Kidney (tissue), 14 donors: ENCODE results near the gene TOR1A. TPM values are rescaled to one million over a fixed set of nuclear protein-coding genes. Genes with fewer than 3 reads are reported as not detected.

Experiments used
- DNase-seq, 5 donors: peaks; one replicate each; pipeline ENCODE4 v3.0.0-alpha.2; 2013 to 2020
- FAIRE-seq: peaks from 2 replicates; lab custom pipeline; 2012; peaks lifted over from hg19 to GRCh38; lab: Jason Lieb, UNC
- H3K27ac ChIP-seq, 2 donors: one replicate each; pipeline ENCODE4 v1.7.0; 2013; ENCODE audit warnings: low read depth in 2 of 2, low read length in 2 of 2, inconsistent platforms in 1 of 2
- H3K27me3 ChIP-seq: one replicate; pipeline ENCODE4 v1.7.1; 2013; ENCODE audit warnings: low read length, inconsistent platforms; ENCODE audit not compliant: control insufficient read depth, insufficient read depth
- H3K36me3 ChIP-seq, 3 donors: one replicate each; pipeline versions ENCODE4 v1.7.0 to v1.7.1; 2013; ENCODE audit warnings: low read length in 3 of 3, control low read depth in 1 of 3, inconsistent platforms in 1 of 3; ENCODE audit not compliant: insufficient read depth in 3 of 3, control insufficient read depth in 2 of 3
- H3K4me1 ChIP-seq, 3 donors: one replicate each; pipeline versions ENCODE4 v1.7.0 to v1.7.1; 2013; ENCODE audit warnings: low read length in 3 of 3, inconsistent platforms in 1 of 3, low read depth in 1 of 3; ENCODE audit not compliant: control insufficient read depth in 2 of 3, insufficient read depth in 2 of 3
- H3K4me3 ChIP-seq, 3 donors: one replicate each; pipeline versions ENCODE4 v1.7.0 to v1.8.1; 2013; ENCODE audit warnings: low read length in 3 of 3, control low read depth in 1 of 3, inconsistent platforms in 1 of 3
- H3K9ac ChIP-seq, 3 donors: one replicate each; pipeline versions ENCODE4 v1.7.0 to v1.7.1; 2013; ENCODE audit warnings: low read length in 3 of 3, control low read depth in 1 of 3, inconsistent platforms in 1 of 3
- H3K9me3 ChIP-seq, 3 donors: one replicate each; pipeline versions ENCODE4 v1.7.0 to v1.7.1; 2013; ENCODE audit warnings: low read length in 3 of 3, control low read depth in 1 of 3, inconsistent platforms in 1 of 3; ENCODE audit not compliant: control insufficient read depth in 2 of 3, insufficient read depth in 1 of 3
- intact Hi-C: fragments of 100-400 bp; cut with DNase I; formaldehyde crosslinking; loops from one replicate; pipeline ENCODE4 v1.11.1; 2022
- polyA plus RNA-seq: library from polyadenylated mRNA; stranded (reverse); fragments of 350-450 nt; fragmentation: Illumina TruSeq; extraction: RNeasy Lipid Tissue Mini Kit (QIAGEN cat#74804); gene quantifications from one replicate; pipeline ENCODE4 v1.2.3, GENCODE V29; 2014; ENCODE audit warnings: low read depth, low replicate concordance; ENCODE audit not compliant: insufficient read depth
- total RNA-seq: library from RNA; stranded (reverse); fragmentation: NEBNext Ultra II Directional; extraction: Animal tissue kit (Norgen Biotek cat#: 25700); gene quantifications from one replicate; pipeline ENCODE4 v1.2.1, GENCODE V29; 2021
- TF ChIP-seq, protein P1 (sequence below): IDR thresholded peaks from 3 replicates; pipeline ENCODE4 v1.5.1; 2012; ENCODE audit warnings: mild to moderate bottlenecking, moderate library complexity, borderline replicate concordance; ENCODE audit not compliant: insufficient read depth; ENCODE audit errors: extremely low read depth
- donor health status: control.
- donor health status: control.
- donor health status: control.
- donor health status: control.
- donor health status: control.
- donor health status: DM: yes; HTN: yes; CAD: no.
- donor health status: Normal renal cell carcinoma (clear cell type).

Gene TOR1A
- total and polyA plus RNA-seq, 2 donors from 2014 or later = 24.6 to 29.2 TPM

DNA sequence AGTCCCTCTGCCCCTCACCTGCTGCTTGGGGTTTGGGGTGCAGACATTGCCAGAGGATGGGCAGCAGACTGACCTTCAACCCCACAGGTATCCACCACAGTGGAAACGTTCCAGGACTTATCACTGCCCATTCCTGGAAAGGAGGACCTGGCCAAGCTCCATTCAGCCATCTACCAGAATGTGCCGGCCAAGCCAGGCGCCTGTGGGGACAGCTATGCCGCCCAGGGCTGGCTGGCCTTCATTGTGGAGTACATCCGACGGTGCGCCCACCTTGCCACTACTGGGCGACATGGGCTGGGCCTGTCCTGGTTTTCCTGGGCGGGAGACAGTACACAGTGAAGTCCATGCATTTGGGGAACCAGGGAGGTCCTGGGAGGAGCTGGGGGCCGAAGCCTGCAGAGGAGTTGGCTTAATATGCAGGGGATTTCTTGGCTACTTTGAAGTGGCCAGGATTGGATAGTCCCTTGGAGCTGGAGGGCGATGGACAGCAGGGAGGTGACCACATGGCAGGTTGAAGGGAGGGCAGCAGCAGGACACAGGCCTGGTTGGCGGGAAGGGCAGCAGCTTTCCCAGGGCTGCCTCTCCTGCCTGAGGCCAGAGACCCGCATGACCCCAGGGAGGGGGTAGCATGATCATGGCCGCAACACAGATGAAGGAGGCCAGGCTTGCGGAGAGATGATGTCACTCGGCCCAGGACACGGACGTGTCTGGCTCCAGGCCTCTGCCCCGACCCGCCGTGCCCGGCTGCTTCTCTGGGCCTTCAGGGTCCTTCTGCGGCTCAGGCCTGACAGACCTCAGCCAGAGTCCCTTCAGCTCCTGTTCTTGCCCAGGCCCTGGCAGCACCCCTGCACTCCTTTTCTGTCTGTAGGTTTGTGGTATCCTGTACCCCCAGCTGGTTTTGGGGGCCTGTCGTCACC, 45.9 kb upstream of the TOR1A start:
- no peaks in the 10 kb centered on the region for H3K4me1 ChIP-seq
- no peak overlapping the region for H3K4me3 ChIP-seq
- TF ChIP-seq, protein P1, sequence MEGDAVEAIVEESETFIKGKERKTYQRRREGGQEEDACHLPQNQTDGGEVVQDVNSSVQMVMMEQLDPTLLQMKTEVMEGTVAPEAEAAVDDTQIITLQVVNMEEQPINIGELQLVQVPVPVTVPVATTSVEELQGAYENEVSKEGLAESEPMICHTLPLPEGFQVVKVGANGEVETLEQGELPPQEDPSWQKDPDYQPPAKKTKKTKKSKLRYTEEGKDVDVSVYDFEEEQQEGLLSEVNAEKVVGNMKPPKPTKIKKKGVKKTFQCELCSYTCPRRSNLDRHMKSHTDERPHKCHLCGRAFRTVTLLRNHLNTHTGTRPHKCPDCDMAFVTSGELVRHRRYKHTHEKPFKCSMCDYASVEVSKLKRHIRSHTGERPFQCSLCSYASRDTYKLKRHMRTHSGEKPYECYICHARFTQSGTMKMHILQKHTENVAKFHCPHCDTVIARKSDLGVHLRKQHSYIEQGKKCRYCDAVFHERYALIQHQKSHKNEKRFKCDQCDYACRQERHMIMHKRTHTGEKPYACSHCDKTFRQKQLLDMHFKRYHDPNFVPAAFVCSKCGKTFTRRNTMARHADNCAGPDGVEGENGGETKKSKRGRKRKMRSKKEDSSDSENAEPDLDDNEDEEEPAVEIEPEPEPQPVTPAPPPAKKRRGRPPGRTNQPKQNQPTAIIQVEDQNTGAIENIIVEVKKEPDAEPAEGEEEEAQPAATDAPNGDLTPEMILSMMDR = no peak
- H3K9me3 ChIP-seq = no peaks in the 10 kb centered on the region
- H3K27ac ChIP-seq = no peak overlapping the region
- no peaks in the 10 kb centered on the region for H3K27me3 ChIP-seq
- FAIRE-seq (no peak), DNase-seq (peak in 1 of 5 donors; percentile 70)
- intact Hi-C loops = no loop called here
- no peak overlapping the region for H3K9ac ChIP-seq
- peaks cover 0 to 24% (median 9%) of the 10 kb centered on the region in 3 donors for H3K36me3 ChIP-seq

DNA sequence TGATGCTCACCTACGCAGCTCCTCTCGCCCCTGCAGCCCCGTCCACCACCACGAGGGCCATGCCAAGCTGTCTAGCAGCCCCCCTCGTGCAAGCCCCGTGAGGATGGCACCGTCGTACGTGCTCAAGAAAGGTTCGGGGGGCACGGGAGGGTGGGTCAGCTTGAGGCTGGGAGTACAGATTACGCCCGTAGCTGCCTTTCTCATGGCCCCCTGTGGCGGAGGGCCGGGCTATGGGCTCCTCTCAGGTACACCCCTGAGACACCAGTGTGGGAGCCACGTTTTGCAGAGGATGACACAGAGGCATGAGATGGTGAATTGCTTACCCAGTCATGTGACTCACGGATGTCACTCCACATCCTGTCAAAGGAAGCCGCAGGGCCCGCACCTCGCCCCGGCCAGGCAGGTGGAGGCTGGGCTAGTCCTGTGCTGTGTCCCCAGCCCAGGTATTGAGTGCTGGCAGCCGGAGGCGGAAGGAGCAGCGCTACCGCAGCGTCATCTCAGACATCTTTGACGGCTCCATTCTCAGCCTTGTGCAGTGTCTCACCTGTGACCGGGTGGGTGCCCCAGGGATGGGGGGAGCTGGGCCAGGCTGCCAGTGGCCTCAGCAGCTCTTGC, 45.0 kb upstream of the TOR1A start:
- Histone ChIP-seq H3K36me3 (peaks cover 0 to 16% (median 6%) of the 10 kb centered on the region in 3 donors), H3K4me3 (no peak overlapping the region), H3K4me1 (no peaks in the 10 kb centered on the region), H3K27me3 (no peaks in the 10 kb centered on the region), H3K9me3 (no peaks in the 10 kb centered on the region), H3K9ac (no peak overlapping the region), H3K27ac (no peak overlapping the region)
- FAIRE-seq (no peak), DNase-seq (peak in 1 of 5 donors; percentile 87)
- intact Hi-C loops = no loop called here
- TF ChIP-seq, protein P1 = no peak

DNA sequence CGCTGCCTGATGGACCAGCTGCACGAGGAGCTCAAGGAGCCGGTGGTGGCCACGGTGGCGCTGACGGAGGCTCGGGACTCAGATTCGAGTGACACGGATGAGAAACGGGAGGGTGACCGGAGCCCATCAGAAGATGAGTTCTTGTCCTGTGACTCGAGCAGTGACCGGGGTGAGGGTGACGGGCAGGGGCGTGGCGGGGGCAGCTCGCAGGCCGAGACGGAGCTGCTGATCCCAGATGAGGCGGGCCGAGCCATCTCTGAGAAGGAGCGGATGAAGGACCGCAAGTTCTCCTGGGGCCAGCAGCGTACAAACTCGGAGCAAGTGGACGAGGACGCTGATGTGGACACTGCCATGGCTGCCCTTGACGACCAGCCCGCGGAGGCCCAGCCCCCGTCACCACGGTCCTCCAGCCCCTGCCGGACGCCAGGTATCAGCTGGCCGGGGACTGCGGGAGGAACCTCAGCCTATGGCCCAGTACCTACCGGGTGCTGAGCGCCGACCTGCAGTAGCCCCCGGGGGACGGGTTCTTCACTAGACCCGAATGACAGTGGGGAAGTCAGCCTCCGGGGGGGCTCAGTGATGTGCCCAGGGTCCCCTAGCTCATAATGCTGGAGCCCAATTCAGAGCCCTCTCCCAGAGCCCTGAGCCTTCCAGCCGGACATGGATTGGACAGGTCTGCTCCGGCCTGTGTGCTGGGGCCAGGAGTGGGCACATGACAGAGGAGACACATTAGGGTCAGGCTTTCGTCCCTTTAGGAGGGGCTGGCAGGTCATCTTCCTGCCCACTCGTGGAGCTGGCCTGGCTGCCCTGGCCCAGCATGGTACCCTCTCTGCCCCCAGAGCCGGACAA, 44.3 kb upstream of the TOR1A start:
- H3K27ac ChIP-seq = no peak overlapping the region
- no peaks in the 10 kb centered on the region for H3K27me3 ChIP-seq
- peaks cover 0 to 13% (median 7%) of the 10 kb centered on the region in 3 donors for H3K36me3 ChIP-seq
- TF ChIP-seq, protein P1 = no peak
- H3K9ac ChIP-seq = no peak overlapping the region
- H3K9me3 ChIP-seq = no peaks in the 10 kb centered on the region
- H3K4me3 ChIP-seq = no peak overlapping the region
- intact Hi-C loops = no loop called here
- H3K4me1 ChIP-seq = no peaks in the 10 kb centered on the region
- FAIRE-seq = no peak
- DNase-seq = peak in 1 of 5 donors; percentile 82
